H9 (cell line): ENCODE data around the gene CDK14. TPM values are rescaled to one million over a fixed set of nuclear protein-coding genes. Genes with fewer than 3 reads are reported as not detected.
"Not testable (repeated sequence)": the region's sequence is repeated elsewhere in the genome, so short reads cannot be mapped to it uniquely, and the experiment has no call there.

Experiments
- DNase-seq: peaks from one replicate; pipeline ENCODE4 v3.0.0-alpha.2; 2017
- H2AFZ ChIP-seq: one replicate; pipeline ENCODE4 v1.6.1; 2013; ENCODE audit warnings: mild to moderate bottlenecking, low read length, control low read depth, moderate library complexity
- H2AK5ac ChIP-seq: 2 replicates; pipeline ENCODE4 v1.6.1; 2013; ENCODE audit warnings: low read length, control low read depth, mixed read lengths; ENCODE audit not compliant: insufficient read length
- H2BK120ac ChIP-seq: one replicate; pipeline ENCODE4 v1.6.1; 2013; ENCODE audit warnings: low read depth, mild to moderate bottlenecking, low read length, control low read depth, inconsistent platforms; ENCODE audit not compliant: poor library complexity, severe bottlenecking
- H2BK12ac ChIP-seq: 2 replicates; pipeline ENCODE4 v1.6.1; 2013; ENCODE audit warnings: low read length, control low read depth, mixed read lengths, low read depth; ENCODE audit not compliant: insufficient read length
- H2BK15ac ChIP-seq: 2 replicates; pipeline ENCODE4 v1.6.1; 2013; ENCODE audit warnings: low read depth, low read length, control low read depth
- H2BK20ac ChIP-seq: one replicate; pipeline ENCODE4 v1.6.1; 2013; ENCODE audit warnings: low read depth, mild to moderate bottlenecking, low read length, control low read depth, inconsistent platforms; ENCODE audit not compliant: poor library complexity, severe bottlenecking
- H2BK5ac ChIP-seq: 2 replicates; pipeline ENCODE4 v1.6.1; 2013; ENCODE audit warnings: low read length, control low read depth, mixed read lengths; ENCODE audit not compliant: insufficient read length
- H3K14ac ChIP-seq: 2 replicates; pipeline ENCODE4 v1.6.1; 2013; ENCODE audit warnings: low read length, control low read depth; ENCODE audit not compliant: insufficient read depth
- H3K18ac ChIP-seq: 2 replicates; pipeline ENCODE4 v1.6.1; 2013; ENCODE audit warnings: low read depth, mild to moderate bottlenecking, mixed read lengths, low read length, control low read depth; ENCODE audit not compliant: insufficient read length
- H3K23ac ChIP-seq: 2 replicates; pipeline ENCODE4 v1.6.1; 2013; ENCODE audit warnings: low read length, control low read depth, mixed read lengths, low read depth; ENCODE audit not compliant: insufficient read length
- H3K23me2 ChIP-seq: 2 replicates; pipeline ENCODE4 v1.6.1; 2013; ENCODE audit warnings: low read depth, mild to moderate bottlenecking, mixed read lengths, low read length, control low read depth; ENCODE audit not compliant: insufficient read length, poor library complexity, severe bottlenecking
- H3K27ac ChIP-seq: 2 replicates; pipeline ENCODE4 v1.5.1; 2013; ENCODE audit warnings: low read length, control low read depth, mixed read lengths, low read depth; ENCODE audit not compliant: insufficient read length
- H3K27me3 ChIP-seq: 2 replicates; pipeline ENCODE4 v1.6.1; 2013; ENCODE audit warnings: low read length, control low read depth, inconsistent platforms; ENCODE audit not compliant: insufficient read depth
- H3K4ac ChIP-seq: 2 replicates; pipeline ENCODE4 v1.6.1; 2013; ENCODE audit warnings: low read depth, mild to moderate bottlenecking, control low read depth, inconsistent platforms, low read length, moderate library complexity
- H3K4me1 ChIP-seq: 2 replicates; pipeline ENCODE4 v1.6.1; 2013; ENCODE audit warnings: low read length, control low read depth, inconsistent platforms; ENCODE audit not compliant: insufficient read depth
- H3K4me2 ChIP-seq: 2 replicates; pipeline ENCODE4 v1.6.1; 2013; ENCODE audit warnings: low read length, control low read depth, mixed read lengths; ENCODE audit not compliant: insufficient read length, insufficient read depth
- H3K56ac ChIP-seq: 2 replicates; pipeline ENCODE4 v1.6.1; 2013; ENCODE audit warnings: low read depth, mild to moderate bottlenecking, mixed read lengths, low read length, control low read depth; ENCODE audit not compliant: insufficient read length
- H3K79me1 ChIP-seq: 2 replicates; pipeline ENCODE4 v1.6.1; 2013; ENCODE audit warnings: low read depth, mild to moderate bottlenecking, moderate library complexity, low read length, control low read depth, inconsistent platforms; ENCODE audit not compliant: insufficient read depth, poor library complexity, severe bottlenecking
- H3K79me2 ChIP-seq: 2 replicates; pipeline ENCODE4 v1.6.1; 2013; ENCODE audit warnings: low read length, control low read depth, inconsistent platforms; ENCODE audit not compliant: insufficient read depth
- H3K9ac ChIP-seq: 2 replicates; pipeline ENCODE4 v1.6.1; 2013; ENCODE audit warnings: low read length, control low read depth, mixed read lengths; ENCODE audit not compliant: insufficient read length; ENCODE audit errors: extremely low read depth
- H3K9me3 ChIP-seq: one replicate; pipeline ENCODE4 v1.6.1; 2013; ENCODE audit warnings: low read depth, low read length, inconsistent platforms; ENCODE audit not compliant: control insufficient read depth
- H3T11ph ChIP-seq: one replicate; pipeline ENCODE4 v1.6.1; 2013; ENCODE audit warnings: mild to moderate bottlenecking, low read length, control low read depth, inconsistent platforms
- H4K20me1 ChIP-seq: one replicate; pipeline ENCODE4 v1.6.1; 2013; ENCODE audit not compliant: control insufficient read depth, insufficient read length, insufficient read depth
- H4K5ac ChIP-seq: 2 replicates; pipeline ENCODE4 v1.6.1; 2013; ENCODE audit warnings: low read depth, mild to moderate bottlenecking, mixed read lengths, low read length, control low read depth; ENCODE audit not compliant: insufficient read length
- H4K8ac ChIP-seq: replicated peaks from 2 replicates; pipeline ENCODE4 v1.6.1; 2013; ENCODE audit warnings: low read length, control low read depth, mixed read lengths, low read depth; ENCODE audit not compliant: insufficient read length
- H4K91ac ChIP-seq: 2 replicates; pipeline ENCODE4 v1.6.1; 2013; ENCODE audit warnings: low read depth, mild to moderate bottlenecking, moderate library complexity, mixed read lengths, low read length, control low read depth; ENCODE audit not compliant: insufficient read length
- H3K27ac Mint-ChIP-seq, 3 experiments: 2 replicates in 2 of 3; 3 replicates in 1 of 3; pipeline ENCODE4 v1.8.0; 2020 to 2021; ENCODE audit warnings: mixed read lengths in 3 of 3, mild to moderate bottlenecking in 1 of 3, moderate library complexity in 1 of 3
- H3K27me3 Mint-ChIP-seq: 2 replicates; pipeline ENCODE4 v1.8.0; 2021; ENCODE audit warnings: low read depth, mild to moderate bottlenecking, moderate library complexity, mixed read lengths
- H3K36me3 Mint-ChIP-seq, 3 experiments: 2 replicates in 2 of 3; 3 replicates in 1 of 3; pipeline ENCODE4 v1.8.0; 2020 to 2021; ENCODE audit warnings: low read depth in 3 of 3, mixed read lengths in 3 of 3; ENCODE audit not compliant: insufficient read depth in 1 of 3
- H3K4me1 Mint-ChIP-seq, 2 experiments: 2 replicates each; pipeline ENCODE4 v1.8.0; 2020; ENCODE audit warnings: mixed read lengths in 2 of 2
- H3K4me3 Mint-ChIP-seq, 2 experiments: 2 replicates in 1 of 2; 3 replicates in 1 of 2; pipeline ENCODE4 v1.8.0; 2020 to 2021; ENCODE audit warnings: mild to moderate bottlenecking in 2 of 2, mixed read lengths in 2 of 2, moderate library complexity in 1 of 2
- H3K9me3 Mint-ChIP-seq, 2 experiments: 2 replicates in 1 of 2; 3 replicates in 1 of 2; pipeline ENCODE4 v1.8.0; 2020; ENCODE audit warnings: mild to moderate bottlenecking in 2 of 2, mixed read lengths in 2 of 2, moderate library complexity in 1 of 2
- WGBS: extraction: QIAGEN DNeasy Blood & Tissue Kit; methylation state at CpG from one replicate; pipeline ENCODE4 v1.1.7; 2013; ENCODE audit warnings: missing lambda C conversion rate, low lambda C conversion rate, mixed read lengths; ENCODE audit not compliant: insufficient read length; ENCODE audit errors: extremely low coverage; 5-methylcytosine and 5-hydroxymethylcytosine counted together
- total RNA-seq: library from RNA; stranded (reverse); gene quantifications from 2 replicates; pipeline ENCODE4 v1.2.1, GENCODE V29; 2021
- TF ChIP-seq, protein P1 (sequence below): fragments of 200-600 bp; sonication (generic); conservative IDR thresholded peaks from 3 replicates; pipeline ENCODE4 v1.8.0; 2021; ENCODE audit warnings: antibody characterized with exemption, mild to moderate bottlenecking

The CDK14 gene
- total RNA-seq, 1 experiment from 2014 or later, result 23.9 TPM

DNA sequence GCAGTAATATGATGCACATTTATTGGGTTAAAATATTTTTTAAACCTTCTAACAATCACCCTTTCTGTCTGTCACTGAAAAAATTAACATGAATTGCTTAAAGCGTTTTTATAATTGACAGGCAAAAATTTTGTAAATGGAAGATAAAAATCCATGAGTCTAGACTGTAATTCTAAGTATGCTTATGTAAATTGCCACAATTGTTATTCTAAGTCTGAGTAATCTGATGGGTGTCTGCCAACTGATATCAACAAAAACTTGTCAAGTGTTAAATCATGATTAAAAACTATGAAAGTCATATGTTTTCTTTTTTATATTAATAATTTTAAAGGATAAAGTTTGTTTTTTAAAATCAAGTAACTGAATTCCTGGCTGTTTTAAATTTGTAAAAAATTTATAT is 208.2 kb downstream of the CDK14 start:
- no peak overlapping the region for H3K18ac ChIP-seq
- no peak overlapping the region for H2AFZ ChIP-seq
- no peaks in the 10 kb centered on the region for H3K27me3 ChIP-seq
- no peak overlapping the region for H2BK20ac ChIP-seq
- H3K4me1 ChIP-seq, result no peaks in the 10 kb centered on the region
- H3K9ac ChIP-seq, result no peak overlapping the region
- H2AK5ac ChIP-seq, result no peak overlapping the region
- no peak overlapping the region for H4K91ac ChIP-seq
- no peaks in the 10 kb centered on the region for H3K23me2 ChIP-seq
- no peak overlapping the region for H3K4me2 ChIP-seq
- Mint-ChIP-seq H3K27ac (no peak overlapping the region), H3K4me1 (no peaks in the 10 kb centered on the region; a peak in 1 of 4 replicates), H3K9me3 (peaks cover 34 to 36% of the 10 kb centered on the region in 2 experiments), H3K27me3 (no peaks in the 10 kb centered on the region), H3K36me3 (peaks cover 33 to 49% (median 44%) of the 10 kb centered on the region in 3 experiments), H3K4me3 (no peak overlapping the region)
- no CpG with 5 or more reads among the region's 1 CpG for WGBS
- H3K4ac ChIP-seq, result no peak overlapping the region
- no peak overlapping the region for H2BK15ac ChIP-seq
- no peak overlapping the region for H2BK5ac ChIP-seq
- H3K14ac ChIP-seq, result no peak overlapping the region
- H3K79me2 ChIP-seq, result no peaks in the 10 kb centered on the region
- no peak overlapping the region for H3K27ac ChIP-seq
- DNase-seq, result no peak
- no peaks in the 10 kb centered on the region for H3K79me1 ChIP-seq
- no peaks in the 10 kb centered on the region for H4K20me1 ChIP-seq
- H2BK120ac ChIP-seq, result no peak overlapping the region
- H3T11ph ChIP-seq, result no peak overlapping the region
- no peak overlapping the region for H3K56ac ChIP-seq
- H4K5ac ChIP-seq, result no peak overlapping the region
- no peak overlapping the region for H4K8ac ChIP-seq
- TF ChIP-seq, protein P1, sequence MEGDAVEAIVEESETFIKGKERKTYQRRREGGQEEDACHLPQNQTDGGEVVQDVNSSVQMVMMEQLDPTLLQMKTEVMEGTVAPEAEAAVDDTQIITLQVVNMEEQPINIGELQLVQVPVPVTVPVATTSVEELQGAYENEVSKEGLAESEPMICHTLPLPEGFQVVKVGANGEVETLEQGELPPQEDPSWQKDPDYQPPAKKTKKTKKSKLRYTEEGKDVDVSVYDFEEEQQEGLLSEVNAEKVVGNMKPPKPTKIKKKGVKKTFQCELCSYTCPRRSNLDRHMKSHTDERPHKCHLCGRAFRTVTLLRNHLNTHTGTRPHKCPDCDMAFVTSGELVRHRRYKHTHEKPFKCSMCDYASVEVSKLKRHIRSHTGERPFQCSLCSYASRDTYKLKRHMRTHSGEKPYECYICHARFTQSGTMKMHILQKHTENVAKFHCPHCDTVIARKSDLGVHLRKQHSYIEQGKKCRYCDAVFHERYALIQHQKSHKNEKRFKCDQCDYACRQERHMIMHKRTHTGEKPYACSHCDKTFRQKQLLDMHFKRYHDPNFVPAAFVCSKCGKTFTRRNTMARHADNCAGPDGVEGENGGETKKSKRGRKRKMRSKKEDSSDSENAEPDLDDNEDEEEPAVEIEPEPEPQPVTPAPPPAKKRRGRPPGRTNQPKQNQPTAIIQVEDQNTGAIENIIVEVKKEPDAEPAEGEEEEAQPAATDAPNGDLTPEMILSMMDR, result no peak
- no peak overlapping the region for H3K23ac ChIP-seq
- no peak overlapping the region for H2BK12ac ChIP-seq
- no peaks in the 10 kb centered on the region for H3K9me3 ChIP-seq

DNA sequence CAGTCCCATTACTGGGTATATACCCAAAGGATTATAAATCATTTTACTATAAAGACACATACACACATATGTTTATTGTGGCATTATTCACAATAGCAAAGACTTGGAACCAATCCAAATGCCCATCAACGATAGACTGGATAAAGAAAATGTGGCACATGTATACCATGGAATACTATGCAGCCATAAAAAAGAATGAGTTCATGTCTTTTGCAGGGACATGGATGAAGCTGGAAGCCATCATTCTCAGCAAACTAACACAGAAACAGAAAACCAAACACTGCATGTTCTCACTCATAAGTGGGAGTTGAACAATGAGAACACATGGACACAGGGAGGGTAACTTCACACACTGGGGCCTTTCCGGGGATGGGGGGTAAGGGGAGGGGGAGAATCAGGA is 219.4 kb downstream of the CDK14 start:
- not testable (repeated sequence) for H2BK15ac ChIP-seq, H3K9me3 ChIP-seq, H2BK5ac ChIP-seq, H3K79me2 ChIP-seq, H3K23me2 ChIP-seq, H4K5ac ChIP-seq, H3K9me3 Mint-ChIP-seq, H3K14ac ChIP-seq, H3K4me1 ChIP-seq, H3K27ac Mint-ChIP-seq, H4K20me1 ChIP-seq, H2BK120ac ChIP-seq, H3K18ac ChIP-seq, H2AFZ ChIP-seq, H2BK12ac ChIP-seq, H4K91ac ChIP-seq, H3K23ac ChIP-seq, H3K9ac ChIP-seq, H3T11ph ChIP-seq, H3K27me3 Mint-ChIP-seq, H3K4me2 ChIP-seq, H3K4me3 Mint-ChIP-seq, H3K27me3 ChIP-seq, H4K8ac ChIP-seq, H2AK5ac ChIP-seq, H3K56ac ChIP-seq, H3K79me1 ChIP-seq, H3K27ac ChIP-seq, H3K4ac ChIP-seq, H2BK20ac ChIP-seq, DNase-seq
- H3K36me3 Mint-ChIP-seq, result peaks cover 0 to 14% (median 7%) of the 10 kb centered on the region in 3 experiments; a peak in 5 of 7 replicates
- peaks cover 11 to 17% of the 10 kb centered on the region in 2 experiments for H3K4me1 Mint-ChIP-seq
- WGBS, result no CpG with 5 or more reads among the region's 2 CpGs
